RPMI7951 (cell line): ENCODE results near the gene GALNT18. TPM values are rescaled to one million over a fixed set of nuclear protein-coding genes. Genes with fewer than 3 reads are reported as not detected.

Experiments
- DNase-seq: peaks from one replicate; pipeline ENCODE4 v3.0.0-alpha.2; 2012; ENCODE audit warnings: low read depth
- total RNA-seq: library from RNA; depleted of rRNA; stranded (reverse); fragments of >200 nt; shearing (Covaris generic); gene quantifications from 2 replicates; pipeline ENCODE4 v1.2.3, GENCODE V29; 2014

The GALNT18 gene
- total RNA-seq, 1 experiment from 2014 or later = 12.3 TPM

GRCh38 chr11:11351042-11351586, 270.7 kb downstream of the GALNT18 start:
- DNase-seq = peak; percentile 55

- DNase-seq = peak; percentile 95
These were observed 271.9 kb downstream of the GALNT18 start for GRCh38 chr11:11349870-11350337.

DNA sequence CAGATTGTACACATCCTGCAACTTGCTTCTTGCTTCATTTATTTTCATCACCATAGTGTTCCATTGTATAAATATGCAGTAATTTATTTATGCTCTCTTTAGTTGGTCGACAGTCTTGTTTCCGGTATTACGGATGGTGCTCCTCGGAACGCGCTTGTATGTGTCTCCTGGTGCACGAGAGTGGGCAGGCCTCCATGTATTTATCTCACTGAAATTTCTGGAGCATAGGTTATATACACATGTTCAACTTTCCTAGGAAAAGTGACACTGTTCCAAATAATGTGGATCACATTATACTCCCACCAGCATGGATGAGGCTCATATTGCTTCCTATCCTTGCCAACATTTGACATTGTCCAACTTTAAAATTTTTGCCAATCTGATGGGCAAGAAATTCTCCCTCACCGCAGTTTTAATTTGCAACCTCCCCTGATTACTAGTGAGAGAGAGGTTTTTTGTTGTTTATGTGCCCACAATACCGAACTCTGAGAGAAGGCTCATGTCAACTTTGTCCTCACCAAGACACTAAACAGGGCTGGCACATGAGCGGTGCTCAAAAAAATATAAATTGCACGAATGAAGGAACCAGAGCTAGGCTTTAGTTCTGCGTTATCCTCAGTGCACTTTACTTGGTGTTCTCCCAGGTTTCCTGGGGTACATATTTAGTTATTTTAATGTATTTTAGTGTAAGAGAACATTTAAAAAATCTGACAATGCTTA, 272.5 kb downstream of the GALNT18 start:
- DNase-seq = no peak

GRCh38 chr11:11348303-11348702, 273.5 kb downstream of the GALNT18 start:
- DNase-seq = no peak

DNA sequence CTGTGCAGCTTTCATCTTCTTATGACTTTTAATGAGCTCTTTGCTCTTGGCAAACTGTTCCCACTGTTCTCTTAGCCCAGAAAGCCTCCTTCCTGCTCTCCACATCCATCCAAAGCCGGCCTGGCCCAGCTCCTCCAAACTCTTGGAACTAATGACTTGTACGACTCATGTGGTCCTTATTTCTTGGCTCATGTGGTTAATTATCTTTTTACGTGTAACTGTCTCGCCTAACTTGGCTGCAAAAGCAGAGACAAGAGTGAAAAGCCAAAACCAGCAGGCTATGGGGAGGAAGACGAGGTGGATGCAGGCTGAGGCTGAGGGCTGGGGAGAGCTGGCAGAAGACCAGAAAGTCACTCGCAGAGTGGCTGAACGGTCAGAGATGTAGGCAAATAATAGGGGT, 274.2 kb downstream of the GALNT18 start:
- peak; percentile 27 for DNase-seq

GRCh38 chr11:11346303-11346702, 275.5 kb downstream of the GALNT18 start:
- DNase-seq = no peak

DNA sequence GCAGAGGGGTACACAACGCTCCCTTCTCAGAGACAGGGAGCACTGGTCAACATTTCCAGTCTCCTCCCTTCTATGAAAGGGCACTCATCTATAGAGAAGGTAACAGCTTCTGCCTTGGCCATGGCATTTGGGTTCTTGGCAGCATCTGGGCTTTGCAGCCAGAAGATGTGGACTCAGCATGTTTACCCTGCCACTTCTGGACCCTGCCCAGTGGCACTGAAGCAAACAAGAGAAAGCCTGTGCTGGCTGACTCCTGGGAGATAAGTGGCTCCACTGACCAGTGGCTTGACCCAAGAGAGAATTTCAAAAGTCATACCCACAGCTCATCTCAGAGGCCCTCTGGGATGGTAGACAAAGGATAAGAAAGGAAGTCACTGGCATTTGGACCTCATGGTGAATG, 276.7 kb downstream of the GALNT18 start:
- DNase-seq = no peak

DNA sequence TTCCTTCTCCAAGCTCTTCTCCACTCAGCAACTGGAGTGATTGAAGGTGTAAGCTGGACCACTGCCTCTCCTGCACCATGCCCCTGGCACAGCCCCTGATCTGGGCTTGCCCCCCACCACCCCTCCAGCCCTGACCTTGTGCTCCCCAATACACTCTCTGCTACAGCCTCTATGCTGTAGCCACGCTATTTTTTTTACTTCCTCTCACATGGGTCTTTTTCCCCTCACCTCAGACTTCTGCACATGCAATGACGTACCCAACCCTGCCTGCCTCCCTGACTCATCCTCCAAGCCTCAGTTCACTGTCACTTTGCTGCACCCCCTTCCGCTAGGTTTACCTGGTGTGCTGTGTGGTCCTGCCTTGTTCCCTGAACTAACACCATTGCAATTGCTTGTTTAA, 277.8 kb downstream of the GALNT18 start:
- no peak for DNase-seq

GRCh38 chr11:11338304-11338703, 283.5 kb downstream of the GALNT18 start:
- no peak for DNase-seq

DNA sequence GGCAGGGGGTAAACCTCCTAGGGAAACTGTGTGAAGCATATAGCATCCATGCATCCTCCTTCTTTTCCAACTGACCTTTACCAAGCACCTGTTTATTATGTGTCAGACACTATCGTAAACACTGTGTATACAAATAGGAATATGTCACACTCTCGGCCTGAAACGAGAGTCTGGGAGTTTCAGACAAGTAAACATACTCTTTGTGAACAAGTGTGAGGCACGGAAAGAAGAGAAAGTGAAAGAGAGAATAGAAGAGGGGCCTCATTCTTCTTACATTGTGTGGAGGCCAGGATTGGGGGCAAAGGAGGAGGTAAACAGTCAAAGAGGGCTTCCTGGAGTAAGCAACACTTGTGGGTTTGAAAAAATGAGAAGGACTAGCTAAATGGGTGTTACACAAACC, 285.1 kb downstream of the GALNT18 start:
- no peak for DNase-seq

- no peak for DNase-seq
These were observed 286.8 kb downstream of the GALNT18 start for GRCh38 chr11:11335043-11335442.

DNA sequence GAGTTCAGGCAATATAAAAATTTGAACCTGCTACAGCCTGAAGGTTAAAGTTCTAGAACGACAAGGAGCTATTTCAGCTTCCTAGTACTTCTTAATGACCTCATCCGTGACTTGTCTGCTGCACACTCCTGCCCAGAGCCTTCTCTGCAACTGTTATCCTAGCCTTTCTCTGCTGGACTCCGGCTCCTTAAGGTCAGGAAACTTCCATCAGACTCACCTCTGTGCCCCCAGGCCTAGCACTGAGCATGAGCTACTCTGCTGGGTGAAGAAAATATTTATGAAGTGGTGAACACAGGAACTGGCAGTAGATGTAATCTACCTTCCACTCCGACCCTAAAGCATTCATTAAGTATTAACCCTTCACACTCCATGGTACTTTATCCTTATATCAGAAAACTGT, 287.2 kb downstream of the GALNT18 start:
- DNase-seq = no peak

DNA sequence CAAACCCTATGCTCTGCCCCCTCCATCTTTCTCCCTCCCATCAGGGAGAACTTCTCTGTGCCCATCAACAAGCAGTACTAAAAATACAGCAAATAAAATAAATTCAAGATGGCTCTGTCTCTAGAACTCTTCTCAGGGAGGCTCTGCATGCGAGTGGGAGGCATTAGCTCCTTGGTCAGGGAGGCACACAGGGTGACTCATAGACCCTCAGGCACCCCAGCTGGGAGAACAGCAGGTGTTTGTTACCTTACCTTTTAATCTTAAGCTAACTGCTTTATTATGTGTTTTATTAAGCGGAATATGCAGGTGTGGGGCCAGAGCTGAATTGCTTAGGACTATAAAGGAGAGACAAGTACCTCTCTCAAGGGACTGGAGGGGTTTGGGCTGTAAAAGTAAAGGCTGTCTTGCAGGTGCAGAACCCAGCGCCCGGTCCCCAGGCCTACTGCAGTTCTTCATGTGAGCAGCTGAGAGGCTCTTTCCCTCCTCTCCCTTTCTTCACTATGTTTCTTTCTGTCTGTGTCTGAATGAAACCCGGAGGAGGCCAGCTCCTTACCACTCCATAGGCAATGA, 289.6 kb downstream of the GALNT18 start:
- peak; percentile 17 for DNase-seq

DNA sequence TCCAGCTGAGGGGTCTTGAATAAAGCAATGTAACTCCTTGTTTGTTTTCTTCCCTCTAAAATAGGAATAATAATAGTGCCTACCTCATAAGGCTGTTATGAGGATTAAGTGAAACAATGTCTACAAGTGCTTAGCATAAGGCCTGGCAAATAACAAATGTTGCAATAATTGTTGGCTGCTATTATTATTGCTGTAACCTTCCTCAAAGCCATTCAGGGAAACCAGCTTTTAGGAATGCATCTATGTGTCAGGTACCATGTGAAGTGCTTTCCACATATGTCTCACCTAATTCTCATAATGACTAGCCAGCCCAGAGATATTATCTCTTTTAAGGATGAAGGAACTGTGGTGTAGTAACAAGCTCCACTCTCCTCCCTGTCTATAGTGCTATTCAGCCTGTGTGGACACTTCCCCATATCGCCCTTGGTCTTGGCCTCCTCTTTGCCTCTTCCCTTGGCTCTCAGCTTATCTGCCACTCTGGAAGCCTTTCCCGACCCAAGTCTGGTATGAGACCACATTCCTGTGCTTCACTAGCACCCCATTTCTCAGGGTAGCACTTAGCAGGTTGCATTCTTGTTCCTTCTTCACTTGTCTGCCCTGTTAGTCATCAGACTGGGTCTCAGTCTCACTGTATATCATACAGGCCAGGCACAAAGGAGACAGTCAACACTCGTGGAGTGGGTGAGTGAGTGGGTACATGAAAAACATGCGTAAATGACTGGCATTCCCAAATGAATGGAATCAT, 292.6 kb downstream of the GALNT18 start:
- DNase-seq = no peak

- peak; percentile 42 for DNase-seq
These were observed 297.7 kb downstream of the GALNT18 start for GRCh38 chr11:11324090-11324489.

- DNase-seq = no peak
These were observed 299.7 kb downstream of the GALNT18 start for GRCh38 chr11:11322101-11322500.

DNA sequence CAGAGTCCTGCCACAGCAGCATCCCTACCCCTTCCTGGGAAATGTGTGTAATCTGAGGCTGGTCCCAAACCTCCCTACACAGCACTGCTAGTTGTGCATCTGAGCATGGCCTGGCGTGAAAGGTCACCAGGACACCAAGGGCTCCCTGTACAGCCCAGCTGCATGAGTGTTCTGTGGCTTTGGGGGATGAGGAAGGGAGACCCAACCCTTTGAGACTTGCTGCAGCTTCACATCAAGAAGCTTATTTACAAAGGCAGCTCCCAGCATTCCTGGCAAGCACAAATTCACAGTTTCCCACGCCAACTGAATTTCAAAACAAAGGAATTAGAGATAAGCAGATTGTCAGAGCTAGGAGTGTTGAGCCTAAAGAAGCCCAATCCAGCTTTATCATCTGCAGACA, 301.0 kb downstream of the GALNT18 start:
- no peak for DNase-seq

- DNase-seq = no peak
These were observed 302.8 kb downstream of the GALNT18 start for GRCh38 chr11:11318961-11319360.

GRCh38 chr11:11318461-11318860, 303.3 kb downstream of the GALNT18 start:
- DNase-seq = no peak

DNA sequence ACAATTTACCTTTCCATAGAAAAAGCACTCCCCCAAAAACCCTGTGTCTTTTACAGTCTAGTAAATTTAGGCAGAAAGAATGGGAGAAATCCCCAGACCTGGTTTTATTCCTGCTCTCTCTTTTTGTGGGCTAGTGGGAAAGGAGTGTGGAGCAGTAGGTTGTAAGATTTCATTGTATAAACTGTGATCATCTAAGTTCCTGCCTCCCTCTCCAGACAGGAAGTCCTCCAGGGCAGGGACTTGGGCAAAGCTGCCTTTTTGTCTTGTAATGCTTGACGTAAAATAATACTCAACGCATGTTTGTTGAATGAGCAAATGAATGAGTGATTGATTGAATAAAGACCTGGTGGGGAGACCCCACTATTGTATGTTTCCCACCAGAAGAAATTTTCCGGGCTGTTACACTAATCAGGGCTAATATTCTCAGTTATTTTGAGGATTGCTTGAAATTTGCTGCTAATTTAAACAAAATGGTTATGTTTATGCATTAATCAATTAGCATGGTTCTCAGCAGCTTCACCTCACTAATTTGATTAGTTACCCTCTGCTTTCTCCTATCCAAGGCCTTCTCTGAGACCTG, 305.1 kb downstream of the GALNT18 start:
- DNase-seq = no peak

GRCh38 chr11:11313902-11314692, 307.7 kb downstream of the GALNT18 start:
- no peak for DNase-seq
